K562 (cell line): Measurements from ENCODE around the gene TTBK2. TPM values are rescaled to one million over a fixed set of nuclear protein-coding genes. Genes with fewer than 3 reads are reported as not detected.

Experiments
- ATAC-seq: fragments of 200-7000 bp; cut with Tn5 transposase; 3 replicates; pipeline ENCODE4 v1.9.1; 2020; ENCODE audit warnings: moderate library complexity
- BruUV-seq: library from RNA; stranded (reverse); fragments of 400-500 nt; replicated peaks from 2 replicates; lab custom pipeline; 2021; lab: Mats Ljungman, UMichigan
- CTCF ChIA-PET: fragments of 300-600 bp; formaldehyde crosslinking; extraction: SDS; loops from one replicate; lab custom pipeline; 2021; ENCODE audit warnings: low intra/inter-chr PET ratio; lab: Yijun Ruan, JAX
- POLR2A ChIA-PET: fragments of 300-600, 350-650 bp; sonication (Branson Sonifier 250); formaldehyde crosslinking; extraction: SDS; loops from one replicate; lab custom pipeline; 2021; ENCODE audit warnings: antibody characterized with exemption, inconsistent platforms; lab: Yijun Ruan, JAX
- DNase-seq, 4 experiments: peaks; one replicate each; pipeline versions ENCODE4 v3.0.0 to v3.0.0-alpha.2; 2011 to 2018; ENCODE audit warnings: low spot score in 3 of 4, mixed read lengths in 3 of 4; ENCODE audit errors: extremely low read depth in 1 of 4
- FAIRE-seq: peaks from 2 replicates; lab custom pipeline; 2011; peaks lifted over from hg19 to GRCh38; lab: Jason Lieb, UNC
- H2AFZ ChIP-seq: 2 replicates; pipeline ENCODE4 v1.6.0; 2011; ENCODE audit warnings: low read depth, low read length, control low read depth, inconsistent platforms
- H3K27ac ChIP-seq: fragments of 200-600 bp; 3 replicates; pipeline ENCODE4 v1.8.0; 2011; ENCODE audit warnings: low read depth, mild to moderate bottlenecking, control low read depth, inconsistent platforms, low read length, moderate library complexity, mixed read lengths; ENCODE audit errors: extremely low read depth
- H3K27me3 ChIP-seq, 2 experiments: fragments of 300-600 bp in 1 of 2; 2 replicates in 1 of 2; 3 replicates in 1 of 2; pipeline versions ENCODE4 v1.6.0 to v1.8.0; 2011; ENCODE audit warnings: inconsistent platforms in 2 of 2, low read length in 2 of 2, mild to moderate bottlenecking in 1 of 2, mixed read lengths in 1 of 2, moderate library complexity in 1 of 2; ENCODE audit not compliant: control insufficient read depth in 2 of 2, insufficient read depth in 2 of 2
- H3K36me3 ChIP-seq: fragments of 300-600 bp; 3 replicates; pipeline ENCODE4 v1.8.0; 2011; ENCODE audit warnings: mild to moderate bottlenecking, low read length, inconsistent platforms; ENCODE audit not compliant: control insufficient read depth, insufficient read depth
- H3K4me1 ChIP-seq, 2 experiments: fragments of 200-600 bp in 1 of 2; replicated peaks in 1 of 2; 2 replicates in 1 of 2; 3 replicates in 1 of 2; pipeline versions ENCODE4 v1.5.1 to v1.8.0; 2011; ENCODE audit warnings: inconsistent platforms in 2 of 2, low read length in 2 of 2, mild to moderate bottlenecking in 1 of 2, mixed read lengths in 1 of 2, moderate library complexity in 1 of 2; ENCODE audit not compliant: control insufficient read depth in 2 of 2, insufficient read depth in 2 of 2
- H3K4me2 ChIP-seq: 2 replicates; pipeline ENCODE4 v1.6.1; 2011; ENCODE audit warnings: low read length, control low read depth, inconsistent platforms, mixed read lengths; ENCODE audit not compliant: insufficient read depth
- H3K4me3 ChIP-seq: fragments of 200-600 bp; sonication (generic), shearing (Covaris generic); 2 replicates; pipeline ENCODE4 v1.5.1; 2016; ENCODE audit warnings: control low read depth, inconsistent platforms
- H3K79me2 ChIP-seq: fragments of 200-600 bp; 3 replicates; pipeline ENCODE4 v1.8.0; 2011; ENCODE audit warnings: low read length, inconsistent platforms; ENCODE audit not compliant: control insufficient read depth, insufficient read depth
- H3K9ac ChIP-seq, 2 experiments: 2 replicates each; pipeline versions ENCODE4 v1.6.0 to v1.6.1; 2011; ENCODE audit warnings: low read depth in 2 of 2, low read length in 2 of 2, control low read depth in 1 of 2, inconsistent platforms in 1 of 2, mild to moderate bottlenecking in 1 of 2, mixed read lengths in 1 of 2; ENCODE audit not compliant: insufficient read depth in 1 of 2
- H3K9me1 ChIP-seq: one replicate; pipeline ENCODE4 v1.6.0; 2011; ENCODE audit warnings: inconsistent platforms, mild to moderate bottlenecking, low read length, moderate library complexity; ENCODE audit not compliant: control insufficient read depth, insufficient read depth
- H3K9me3 ChIP-seq: replicated peaks from 2 replicates; pipeline ENCODE4 v1.5.1; 2011; ENCODE audit warnings: low read depth, low read length, inconsistent platforms; ENCODE audit not compliant: control insufficient read depth, insufficient read depth
- H4K20me1 ChIP-seq: replicated peaks from 2 replicates; pipeline ENCODE4 v1.6.1; 2011; ENCODE audit warnings: low read length, inconsistent platforms, mixed read lengths; ENCODE audit not compliant: control insufficient read depth, insufficient read depth
- CEBPZ ChIP-seq: fragments of 150-350 bp; IDR thresholded peaks from 2 replicates; pipeline ENCODE4 v1.6.1; 2014; ENCODE audit warnings: low read depth, mild to moderate bottlenecking, low read length, borderline replicate concordance
- DDX20 ChIP-seq: fragments of 450-650 bp; IDR thresholded peaks from 2 replicates; pipeline ENCODE4 v1.6.1; 2016; ENCODE audit warnings: missing genetic modification characterization, low read depth, mild to moderate bottlenecking, missing compliant biosample characterization, moderate library complexity
- DNMT1 ChIP-seq: fragments of 450-650 bp; IDR thresholded peaks from 2 replicates; pipeline ENCODE4 v1.6.1; 2016; ENCODE audit warnings: antibody characterized with exemption, mild to moderate bottlenecking
- GATA2 ChIP-seq: sonication (generic); formaldehyde crosslinking; IDR thresholded peaks from 2 replicates; pipeline ENCODE4 v1.4.0; 2020; ENCODE audit warnings: mild to moderate bottlenecking, missing genetic modification reagents
- GTF2F1 ChIP-seq: IDR thresholded peaks from 2 replicates; pipeline ENCODE4 v1.6.1; 2011; ENCODE audit warnings: low read depth, low read length, improper control_type of control experiment
- HMGN3 ChIP-seq: IDR thresholded peaks from 2 replicates; pipeline ENCODE4 v1.6.1; 2011; ENCODE audit warnings: borderline replicate concordance, low read depth, mild to moderate bottlenecking, mixed read lengths, low read length; ENCODE audit not compliant: insufficient read length; ENCODE audit errors: extremely low read depth
- LARP7 ChIP-seq: fragments of 450-650 bp; IDR thresholded peaks from 2 replicates; pipeline ENCODE4 v1.6.1; 2016
- MYBL2 ChIP-seq, 2 experiments: fragments of 450-650 bp in 1 of 2; sonication (generic) in 1 of 2; formaldehyde crosslinking in 1 of 2; IDR thresholded peaks; 2 replicates each; pipeline versions ENCODE4 v1.6.1 to v1.8.1; 2017 to 2022; ENCODE audit warnings: borderline replicate concordance in 1 of 2, inconsistent platforms in 1 of 2, low read depth in 1 of 2, mild to moderate bottlenecking in 1 of 2, missing genetic modification reagents in 1 of 2, moderate library complexity in 1 of 2
- NEUROD1 ChIP-seq: fragments of 150-350 bp; IDR thresholded peaks from 2 replicates; pipeline ENCODE4 v1.6.1; 2014; ENCODE audit warnings: borderline replicate concordance, low read length, low read depth; ENCODE audit not compliant: partially characterized antibody
- NR2C2 ChIP-seq, 2 experiments: fragments of 200-800 bp in 1 of 2; sonication (Bioruptor generic) in 1 of 2; sonication (generic) in 1 of 2; formaldehyde crosslinking in 1 of 2; IDR thresholded peaks; 2 replicates each; pipeline versions ENCODE4 v1.6.1 to v1.8.0; 2016 to 2022; ENCODE audit warnings: mild to moderate bottlenecking in 1 of 2, missing compliant biosample characterization in 1 of 2, missing genetic modification characterization in 1 of 2, missing genetic modification reagents in 1 of 2
- RAD21 ChIP-seq, 2 experiments: fragments of 250-450 bp in 1 of 2; fragments of 450-650 bp in 1 of 2; sonication (Bioruptor Pico) in 1 of 2; formaldehyde crosslinking in 1 of 2; IDR thresholded peaks in 1 of 2; conservative IDR thresholded peaks in 1 of 2; 2 replicates each; pipeline versions ENCODE4 v1.4.0 to v1.8.0; 2020 to 2022; ENCODE audit warnings: mild to moderate bottlenecking in 2 of 2, moderate library complexity in 1 of 2
- RB1 ChIP-seq: fragments of 450-650 bp; IDR thresholded peaks from 2 replicates; pipeline ENCODE4 v1.6.1; 2017; ENCODE audit warnings: low read depth, mild to moderate bottlenecking
- TEAD4 ChIP-seq, 2 experiments: sonication (generic) in 1 of 2; formaldehyde crosslinking in 1 of 2; IDR thresholded peaks; 2 replicates each; pipeline versions ENCODE4 v1.6.1 to v1.8.0; 2012 to 2022; ENCODE audit warnings: borderline replicate concordance in 1 of 2, inconsistent platforms in 1 of 2, low read length in 1 of 2, mild to moderate bottlenecking in 1 of 2, missing genetic modification reagents in 1 of 2
- ZNF584 ChIP-seq: fragments of 200-800 bp; sonication (Bioruptor generic); IDR thresholded peaks from 2 replicates; pipeline ENCODE4 v1.6.1; 2016; ENCODE audit warnings: low read depth, mild to moderate bottlenecking, missing genetic modification characterization, missing compliant biosample characterization
- WGBS: fragments of 100-300 bp; shearing (Covaris generic); methylation state at CpG from one replicate; pipeline ENCODE4 v1.1.6; 2016; ENCODE audit warnings: low coverage, mixed read lengths; ENCODE audit not compliant: insufficient coverage; ENCODE audit errors: missing lambda C conversion rate; 5-methylcytosine and 5-hydroxymethylcytosine counted together
- in situ Hi-C: fragments of 300-500 bp; cut with MboI; formaldehyde crosslinking; loops from 4 replicates; pipeline ENCODE4 v1.15.0; 2018; ENCODE audit warnings: inconsistent platforms, mixed read lengths
- intact Hi-C: fragments of 100-400 bp; cut with micrococcal nuclease; formaldehyde crosslinking; loops from 2 replicates; pipeline ENCODE4 v1.14.2; 2022
- polyA plus RNA-seq, 8 experiments: library from polyadenylated mRNA; depleted of rRNA in 4 of 8; stranded (reverse) in 5 of 8; unstranded in 3 of 8; fragments of >200 nt; fragmentation: Nextera tagmentation in 2 of 8; fragmentation: Illumina TruSeq in 1 of 8; extraction: Ambion mirVana in 2 of 8; extraction: Trizol in 1 of 8; gene quantifications; 2 replicates each; pipeline versions ENCODE4 v1.2.1 to v1.2.3, GENCODE V29; 2011 to 2014; ENCODE audit warnings: inconsistent platforms in 1 of 8, missing spikeins in 1 of 8
- total RNA-seq, 7 experiments: library from RNA; depleted of rRNA in 6 of 7; stranded (reverse); fragments of >200 nt in 6 of 7; fragmentation: Illumina TruSeq in 2 of 7; extraction: Trizol in 2 of 7; gene quantifications; 2 replicates each; pipeline versions ENCODE4 v1.2.1 to v1.2.3, GENCODE V29; 2011 to 2021; ENCODE audit warnings: low replicate concordance in 1 of 7
- TF ChIP-seq, protein P1 (sequence below): fragments of 250-450 bp; sonication (Bioruptor Pico); IDR thresholded peaks from 2 replicates; pipeline ENCODE4 v1.5.0; 2022; ENCODE audit warnings: mild to moderate bottlenecking

Gene TTBK2
- total and polyA plus RNA-seq, 9 of the 15 experiments (the other 6 are each of a cell fraction or from before 2014, with no cell fraction given), result 0.89 to 8.0 (median 4.8) TPM

GRCh38 chr15:42704492-42704926, 216.1 kb downstream of the TTBK2 start:
- H3K9me1 ChIP-seq, result no peaks in the 10 kb centered on the region
- no peaks in the 10 kb centered on the region for H3K27me3 ChIP-seq
- DNase-seq, result peak; percentile 69 to 82 (median 76)
- no peak overlapping the region for H3K9ac ChIP-seq
- peak overlapping the region; percentile 52 for H2AFZ ChIP-seq
- no peaks in the 10 kb centered on the region for H3K36me3 ChIP-seq
- H3K4me3 ChIP-seq, result no peak overlapping the region
- peak; percentile 95 for FAIRE-seq
- no peak overlapping the region for H3K4me2 ChIP-seq
- H4K20me1 ChIP-seq, result no peaks in the 10 kb centered on the region
- H3K4me1 ChIP-seq, result no peaks in the 10 kb centered on the region
- BruUV-seq, result no TSS peak
- no peak overlapping the region for H3K27ac ChIP-seq
- ChIA-PET CTCF (interaction anchor here (0.5 to 1.6 kb wide), 6 partner anchors 21 to 565 kb away, joined by 3 to 9 read pairs (median 4); no protein-coding TSS in a partner anchor), POLR2A (interaction anchor here (1.1 kb wide), 1 partner anchor 12 kb away, joined by 3 read pairs; no protein-coding TSS in a partner anchor)
- WGBS, result 31% methylated on average over 4 of the region's 4 CpGs
- intact Hi-C loops, result loop anchor here (1.0 to 10.0 kb wide), 4 partner anchors 222 to 580 kb away; partner anchors contain the start of gene CCNDBP1
- peak; percentile 100 for ATAC-seq
- H3K9me3 ChIP-seq, result no peaks in the 10 kb centered on the region
- H3K79me2 ChIP-seq, result no peaks in the 10 kb centered on the region
- in situ Hi-C loops, result no loop called here
- TF ChIP-seq HMGN3 (no peak), NEUROD1 (no peak), NR2C2 (CRISPR knock-in tag; IDR thresholded peaks at IDR 0.05) (no peak), NR2C2 (tag; IDR thresholded peaks at IDR 0.05) (no peak), GATA2 (CRISPR knock-in tag) (no peak), MYBL2 (IDR thresholded peaks at IDR 0.05; ENCODE audit: low read depth) (no peak), MYBL2 (CRISPR knock-in tag; IDR thresholded peaks at IDR 0.05; ENCODE audit: borderline replicate concordance) (no peak), GTF2F1 (no peak), RAD21 (CRISPR knock-in tag; conservative IDR thresholded peaks at IDR 0.05 in 1 of 2, IDR thresholded peaks at IDR 0.05 in 1 of 2) (peak; percentile 82 to 88), DNMT1 (no peak), TEAD4 (IDR thresholded peaks at IDR 0.05; ENCODE audit: low read length) (no peak), TEAD4 (CRISPR knock-in tag; IDR thresholded peaks at IDR 0.05; ENCODE audit: borderline replicate concordance) (no peak), ZNF584 (CRISPR knock-in tag) (no peak), LARP7 (no peak), DDX20 (no peak), CEBPZ (0 out of 2 replicates have a peak, but pooled peaks have one; percentile 12), RB1 (0 out of 2 replicates have a peak, but pooled peaks have one; percentile 10)
- TF ChIP-seq, protein P1, sequence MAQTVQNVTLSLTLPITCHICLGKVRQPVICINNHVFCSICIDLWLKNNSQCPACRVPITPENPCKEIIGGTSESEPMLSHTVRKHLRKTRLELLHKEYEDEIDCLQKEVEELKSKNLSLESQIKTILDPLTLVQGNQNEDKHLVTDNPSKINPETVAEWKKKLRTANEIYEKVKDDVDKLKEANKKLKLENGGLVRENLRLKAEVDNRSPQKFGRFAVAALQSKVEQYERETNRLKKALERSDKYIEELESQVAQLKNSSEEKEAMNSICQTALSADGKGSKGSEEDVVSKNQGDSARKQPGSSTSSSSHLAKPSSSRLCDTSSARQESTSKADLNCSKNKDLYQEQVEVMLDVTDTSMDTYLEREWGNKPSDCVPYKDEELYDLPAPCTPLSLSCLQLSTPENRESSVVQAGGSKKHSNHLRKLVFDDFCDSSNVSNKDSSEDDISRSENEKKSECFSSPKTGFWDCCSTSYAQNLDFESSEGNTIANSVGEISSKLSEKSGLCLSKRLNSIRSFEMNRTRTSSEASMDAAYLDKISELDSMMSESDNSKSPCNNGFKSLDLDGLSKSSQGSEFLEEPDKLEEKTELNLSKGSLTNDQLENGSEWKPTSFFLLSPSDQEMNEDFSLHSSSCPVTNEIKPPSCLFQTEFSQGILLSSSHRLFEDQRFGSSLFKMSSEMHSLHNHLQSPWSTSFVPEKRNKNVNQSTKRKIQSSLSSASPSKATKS (CRISPR knock-in tag), result no peak
